ENCODE data around the gene SLC12A1.

- TF ChIP-seq ARNTL (CRISPR knock-in tag; IDR thresholded peaks at IDR 0.05; ENCODE audit: borderline replicate concordance, low read depth) (no peak), CSDC2 (CRISPR knock-in tag; IDR thresholded peaks at IDR 0.05) (no peak), PPARA (CRISPR knock-in tag; IDR thresholded peaks at IDR 0.05; ENCODE audit: borderline replicate concordance) (no peak), ESRRG (CRISPR knock-in tag; IDR thresholded peaks at IDR 0.05) (no peak), ZFP3 (CRISPR knock-in tag; IDR thresholded peaks at IDR 0.05) (no peak), ZFP30 (CRISPR knock-in tag; IDR thresholded peaks at IDR 0.05) (no peak), SNAI2 (CRISPR knock-in tag; IDR thresholded peaks at IDR 0.05) (no peak), RARB (CRISPR knock-in tag; IDR thresholded peaks at IDR 0.05) (no peak), GLIS3 (CRISPR knock-in tag; IDR thresholded peaks at IDR 0.05) (no peak), CREB5 (CRISPR knock-in tag; IDR thresholded peaks at IDR 0.05; ENCODE audit: low read depth) (no peak)
- TF ChIP-seq, protein P1, sequence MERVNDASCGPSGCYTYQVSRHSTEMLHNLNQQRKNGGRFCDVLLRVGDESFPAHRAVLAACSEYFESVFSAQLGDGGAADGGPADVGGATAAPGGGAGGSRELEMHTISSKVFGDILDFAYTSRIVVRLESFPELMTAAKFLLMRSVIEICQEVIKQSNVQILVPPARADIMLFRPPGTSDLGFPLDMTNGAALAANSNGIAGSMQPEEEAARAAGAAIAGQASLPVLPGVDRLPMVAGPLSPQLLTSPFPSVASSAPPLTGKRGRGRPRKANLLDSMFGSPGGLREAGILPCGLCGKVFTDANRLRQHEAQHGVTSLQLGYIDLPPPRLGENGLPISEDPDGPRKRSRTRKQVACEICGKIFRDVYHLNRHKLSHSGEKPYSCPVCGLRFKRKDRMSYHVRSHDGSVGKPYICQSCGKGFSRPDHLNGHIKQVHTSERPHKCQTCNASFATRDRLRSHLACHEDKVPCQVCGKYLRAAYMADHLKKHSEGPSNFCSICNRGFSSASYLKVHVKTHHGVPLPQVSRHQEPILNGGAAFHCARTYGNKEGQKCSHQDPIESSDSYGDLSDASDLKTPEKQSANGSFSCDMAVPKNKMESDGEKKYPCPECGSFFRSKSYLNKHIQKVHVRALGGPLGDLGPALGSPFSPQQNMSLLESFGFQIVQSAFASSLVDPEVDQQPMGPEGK (CRISPR knock-in tag; IDR thresholded peaks at IDR 0.05; ENCODE audit: borderline replicate concordance) = no peak
- TF ChIP-seq, protein P2, sequence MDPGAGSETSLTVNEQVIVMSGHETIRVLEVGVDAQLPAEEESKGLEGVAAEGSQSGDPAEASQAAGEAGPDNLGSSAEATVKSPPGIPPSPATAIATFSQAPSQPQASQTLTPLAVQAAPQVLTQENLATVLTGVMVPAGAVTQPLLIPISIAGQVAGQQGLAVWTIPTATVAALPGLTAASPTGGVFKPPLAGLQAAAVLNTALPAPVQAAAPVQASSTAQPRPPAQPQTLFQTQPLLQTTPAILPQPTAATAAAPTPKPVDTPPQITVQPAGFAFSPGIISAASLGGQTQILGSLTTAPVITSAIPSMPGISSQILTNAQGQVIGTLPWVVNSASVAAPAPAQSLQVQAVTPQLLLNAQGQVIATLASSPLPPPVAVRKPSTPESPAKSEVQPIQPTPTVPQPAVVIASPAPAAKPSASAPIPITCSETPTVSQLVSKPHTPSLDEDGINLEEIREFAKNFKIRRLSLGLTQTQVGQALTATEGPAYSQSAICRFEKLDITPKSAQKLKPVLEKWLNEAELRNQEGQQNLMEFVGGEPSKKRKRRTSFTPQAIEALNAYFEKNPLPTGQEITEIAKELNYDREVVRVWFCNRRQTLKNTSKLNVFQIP (CRISPR knock-in tag; IDR thresholded peaks at IDR 0.05; ENCODE audit: borderline replicate concordance, low read depth) = no peak
These were observed 66.9 kb downstream of the SLC12A1 start for GRCh38 chr15:48273049-48273448.
